Osteoblast (primary cell): Measurements from ENCODE around the gene ATP2B3. TPM values are rescaled to one million over a fixed set of nuclear protein-coding genes. Genes with fewer than 3 reads are reported as not detected.

Source experiments
- DNase-seq: peaks from one replicate; pipeline ENCODE4 v3.0.0; 2011; ENCODE audit warnings: low spot score, mixed read lengths; ENCODE audit not compliant: insufficient read length; ENCODE audit errors: missing footprints
- H2AFZ ChIP-seq: 2 replicates; pipeline ENCODE4 v1.6.0; 2011; ENCODE audit warnings: mild to moderate bottlenecking, low read length
- H3K27ac ChIP-seq: 2 replicates; pipeline ENCODE4 v1.5.1; 2011; ENCODE audit warnings: mild to moderate bottlenecking, low read depth, low read length, moderate library complexity
- H3K27me3 ChIP-seq: 2 replicates; pipeline ENCODE4 v1.6.0; 2012; ENCODE audit warnings: mild to moderate bottlenecking, control low read depth, inconsistent platforms, low read length, moderate library complexity; ENCODE audit not compliant: insufficient read depth
- H3K36me3 ChIP-seq: 2 replicates; pipeline ENCODE4 v1.5.1; 2011; ENCODE audit warnings: mild to moderate bottlenecking, low read length, control low read depth, moderate library complexity; ENCODE audit not compliant: insufficient read depth
- H3K4me1 ChIP-seq: 2 replicates; pipeline ENCODE4 v1.5.1; 2011; ENCODE audit warnings: mild to moderate bottlenecking, low read length, control low read depth, moderate library complexity; ENCODE audit not compliant: insufficient read depth
- H3K4me2 ChIP-seq: 2 replicates; pipeline ENCODE4 v1.6.0; 2011; ENCODE audit warnings: mild to moderate bottlenecking, low read length; ENCODE audit not compliant: insufficient read depth
- H3K4me3 ChIP-seq: fragments of 200-600 bp; sonication (generic); 3 replicates; pipeline ENCODE4 v1.5.1; 2012; ENCODE audit warnings: mild to moderate bottlenecking, low read length, inconsistent platforms; ENCODE audit not compliant: insufficient read depth
- H3K79me2 ChIP-seq: 2 replicates; pipeline ENCODE4 v1.6.0; 2012; ENCODE audit warnings: mild to moderate bottlenecking, low read length, control low read depth, inconsistent platforms; ENCODE audit not compliant: insufficient read depth
- H3K9me3 ChIP-seq: 2 replicates; pipeline ENCODE4 v1.5.1; 2011; ENCODE audit warnings: low read depth, low read length, control low read depth
- H4K20me1 ChIP-seq: 2 replicates; pipeline ENCODE4 v1.6.0; 2012; ENCODE audit warnings: mild to moderate bottlenecking, low read length, control low read depth; ENCODE audit not compliant: insufficient read depth
- CTCF ChIP-seq: IDR thresholded peaks from 2 replicates; pipeline ENCODE4 v1.5.1; 2011; ENCODE audit warnings: mild to moderate bottlenecking, low read depth, low read length, moderate library complexity; ENCODE audit errors: extremely low read depth
- total RNA-seq: library from RNA; depleted of rRNA; stranded (reverse); fragments of >200 nt; gene quantifications from 2 replicates; pipeline ENCODE4 v1.2.3, GENCODE V29; 2012

ATP2B3 gene
- total RNA-seq, 1 donor = not detected

GRCh38 chrX:153482376-153483015 is 34.9 kb upstream of the ATP2B3 start:
- no peaks in the 10 kb centered on the region for H3K9me3 ChIP-seq
- H3K36me3 ChIP-seq = no peaks in the 10 kb centered on the region
- H3K4me1 ChIP-seq = peaks cover 6% of the 10 kb centered on the region
- H3K4me2 ChIP-seq = no peak overlapping the region
- DNase-seq = no peak
- TF ChIP-seq CTCF = no peak
- H3K4me3 ChIP-seq = no peak overlapping the region
- H4K20me1 ChIP-seq = no peaks in the 10 kb centered on the region
- no peak overlapping the region for H3K27ac ChIP-seq
- no peaks in the 10 kb centered on the region for H3K27me3 ChIP-seq
- H3K79me2 ChIP-seq = no peaks in the 10 kb centered on the region
- no peak overlapping the region for H2AFZ ChIP-seq

DNA sequence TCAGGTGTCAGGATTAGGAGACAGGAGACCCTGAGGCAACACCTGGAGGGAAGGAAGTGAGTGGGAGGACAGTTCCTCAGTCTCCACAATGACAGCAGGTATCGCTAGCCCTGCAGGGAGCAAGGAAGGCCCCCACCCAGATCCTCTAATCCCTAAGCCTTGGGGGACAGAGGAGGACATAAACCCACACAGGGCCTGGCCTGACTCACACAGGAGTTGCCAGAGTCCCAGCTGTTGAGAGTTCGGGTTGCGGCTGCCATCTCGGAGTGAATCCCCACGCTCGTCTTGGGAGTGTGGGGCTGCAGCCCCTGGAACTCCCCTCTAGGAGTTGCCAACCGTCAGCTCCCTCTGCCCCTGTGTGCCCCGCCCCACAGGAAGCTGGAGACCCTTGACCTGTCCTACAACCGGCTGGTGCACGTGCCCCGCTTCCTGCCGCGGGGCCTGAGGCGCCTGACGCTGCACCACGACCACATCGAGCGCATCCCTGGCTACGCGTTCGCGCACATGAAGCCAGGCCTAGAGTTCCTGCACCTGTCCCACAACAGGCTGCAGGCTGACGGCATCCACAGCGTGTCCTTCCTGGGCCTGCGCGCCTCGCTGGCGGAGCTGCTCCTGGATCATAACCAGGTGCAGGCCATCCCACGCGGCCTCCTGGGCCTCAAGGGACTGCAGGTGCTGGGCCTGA is 31.9 kb upstream of the ATP2B3 start:
- Histone ChIP-seq H3K36me3 (no peaks in the 10 kb centered on the region), H3K9me3 (no peaks in the 10 kb centered on the region), H3K27me3 (no peaks in the 10 kb centered on the region), H3K4me1 (peaks cover 16% of the 10 kb centered on the region), H3K79me2 (no peaks in the 10 kb centered on the region), H3K4me2 (no peak overlapping the region), H2AFZ (no peak overlapping the region), H3K27ac (no peak overlapping the region), H4K20me1 (no peaks in the 10 kb centered on the region), H3K4me3 (no peak overlapping the region)
- TF ChIP-seq CTCF = no peak
- no peak for DNase-seq

DNA sequence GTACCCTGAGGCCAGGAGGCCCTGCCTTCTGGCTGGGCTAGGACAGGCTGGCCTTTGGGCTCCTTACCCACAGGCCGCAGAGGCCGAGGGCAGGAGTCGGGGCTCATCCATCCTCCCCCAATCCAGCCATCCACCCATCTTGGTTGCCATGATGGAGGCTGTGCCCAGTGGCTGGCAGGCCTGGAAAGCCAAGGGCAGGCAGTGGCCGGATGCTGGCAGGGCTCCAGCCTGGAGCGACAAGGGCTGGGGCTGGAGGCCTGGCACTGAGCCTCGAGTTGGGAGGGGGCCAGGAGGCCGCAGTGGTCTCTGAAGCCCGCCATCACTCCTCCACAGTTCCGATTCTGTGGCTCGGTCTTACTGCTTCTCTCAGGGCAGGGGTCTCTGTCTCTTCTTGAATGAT is 31.3 kb upstream of the ATP2B3 start:
- no peak overlapping the region for H3K27ac ChIP-seq
- TF ChIP-seq CTCF = no peak
- H3K36me3 ChIP-seq = no peaks in the 10 kb centered on the region
- no peak for DNase-seq
- H3K4me1 ChIP-seq = peaks cover 16% of the 10 kb centered on the region
- H3K4me2 ChIP-seq = no peak overlapping the region
- no peaks in the 10 kb centered on the region for H3K79me2 ChIP-seq
- no peak overlapping the region for H2AFZ ChIP-seq
- H3K9me3 ChIP-seq = no peaks in the 10 kb centered on the region
- H3K4me3 ChIP-seq = no peak overlapping the region
- H4K20me1 ChIP-seq = no peaks in the 10 kb centered on the region
- H3K27me3 ChIP-seq = no peaks in the 10 kb centered on the region

GRCh38 chrX:153487590-153488071 is 29.8 kb upstream of the ATP2B3 start:
- Histone ChIP-seq H3K27ac (peak overlapping the region; percentile 53), H3K79me2 (no peaks in the 10 kb centered on the region), H4K20me1 (no peaks in the 10 kb centered on the region), H2AFZ (no peak overlapping the region), H3K27me3 (no peaks in the 10 kb centered on the region), H3K36me3 (no peaks in the 10 kb centered on the region), H3K4me1 (peaks cover 16% of the 10 kb centered on the region), H3K9me3 (no peaks in the 10 kb centered on the region), H3K4me3 (no peak overlapping the region), H3K4me2 (peak overlapping the region; percentile 40)
- TF ChIP-seq CTCF = no peak
- peak; percentile 94 for DNase-seq
